HUES64 (cell line): ENCODE data around the gene DISC1.

Source experiments
- H3K27ac ChIP-seq: 2 replicates; pipeline ENCODE4 v1.7.0; 2013; ENCODE audit warnings: low read depth, low read length, inconsistent platforms
- H3K27me3 ChIP-seq: 2 replicates; pipeline ENCODE4 v1.6.1; 2013; ENCODE audit warnings: mild to moderate bottlenecking, low read length; ENCODE audit not compliant: insufficient read depth
- H3K36me3 ChIP-seq: 2 replicates; pipeline ENCODE4 v1.6.1; 2013; ENCODE audit warnings: mild to moderate bottlenecking, low read length; ENCODE audit not compliant: insufficient read depth
- H3K4me1 ChIP-seq: 2 replicates; pipeline ENCODE4 v1.6.1; 2013; ENCODE audit warnings: mild to moderate bottlenecking, low read length, moderate library complexity; ENCODE audit not compliant: insufficient read depth
- H3K4me3 ChIP-seq: 2 replicates; pipeline ENCODE4 v1.5.1; 2013; ENCODE audit warnings: mild to moderate bottlenecking, low read length, moderate library complexity
- H3K9ac ChIP-seq: 2 replicates; pipeline ENCODE4 v1.6.1; 2013; ENCODE audit warnings: mild to moderate bottlenecking, low read depth, low read length
- H3K9me3 ChIP-seq: 2 replicates; pipeline ENCODE4 v1.6.1; 2013; ENCODE audit warnings: low read depth, low read length; ENCODE audit not compliant: insufficient read depth
- WGBS: fragments of 150-250, 120-280 bp; methylation state at CpG from one replicate; pipeline ENCODE4 v1.1.7; 2013; ENCODE audit warnings: missing lambda C conversion rate; 5-methylcytosine and 5-hydroxymethylcytosine counted together

DISC1 gene

GRCh38 chr1:231594123-231594522 is 32.5 kb upstream of the DISC1 start:
- H3K9ac ChIP-seq, result no peak overlapping the region
- H3K4me3 ChIP-seq, result no peak overlapping the region
- peaks cover 9% of the 10 kb centered on the region for H3K4me1 ChIP-seq
- H3K27me3 ChIP-seq, result no peaks in the 10 kb centered on the region
- 94% methylated on average over 2 of the region's 2 CpGs for WGBS
- H3K27ac ChIP-seq, result no peak overlapping the region
- H3K36me3 ChIP-seq, result no peaks in the 10 kb centered on the region
- no peaks in the 10 kb centered on the region for H3K9me3 ChIP-seq

DNA sequence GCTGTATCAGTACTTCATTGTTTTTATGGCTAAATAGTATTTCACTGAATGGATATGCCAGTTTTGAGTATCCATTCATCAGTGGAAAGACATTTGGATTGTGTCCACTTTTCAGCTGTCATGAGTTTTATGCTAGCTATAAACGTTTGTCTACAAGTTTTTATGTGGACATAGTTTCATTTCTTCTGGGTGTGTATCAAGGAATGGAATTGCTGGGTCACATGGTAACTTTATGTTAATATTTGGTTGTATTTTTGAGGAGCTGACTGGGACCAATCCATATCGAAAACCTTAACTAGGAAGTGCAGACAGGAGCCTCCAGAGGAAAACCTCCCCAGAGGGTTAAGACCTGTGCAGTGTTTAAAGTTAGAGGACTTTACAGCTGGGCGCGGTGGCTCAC is 31.8 kb upstream of the DISC1 start:
- no peaks in the 10 kb centered on the region for H3K27me3 ChIP-seq
- no peaks in the 10 kb centered on the region for H3K36me3 ChIP-seq
- H3K4me1 ChIP-seq, result peaks cover 12% of the 10 kb centered on the region
- H3K9me3 ChIP-seq, result no peaks in the 10 kb centered on the region
- H3K9ac ChIP-seq, result no peak overlapping the region
- no peak overlapping the region for H3K4me3 ChIP-seq
- 92% methylated on average over 4 of the region's 4 CpGs for WGBS
- H3K27ac ChIP-seq, result no peak overlapping the region

DNA sequence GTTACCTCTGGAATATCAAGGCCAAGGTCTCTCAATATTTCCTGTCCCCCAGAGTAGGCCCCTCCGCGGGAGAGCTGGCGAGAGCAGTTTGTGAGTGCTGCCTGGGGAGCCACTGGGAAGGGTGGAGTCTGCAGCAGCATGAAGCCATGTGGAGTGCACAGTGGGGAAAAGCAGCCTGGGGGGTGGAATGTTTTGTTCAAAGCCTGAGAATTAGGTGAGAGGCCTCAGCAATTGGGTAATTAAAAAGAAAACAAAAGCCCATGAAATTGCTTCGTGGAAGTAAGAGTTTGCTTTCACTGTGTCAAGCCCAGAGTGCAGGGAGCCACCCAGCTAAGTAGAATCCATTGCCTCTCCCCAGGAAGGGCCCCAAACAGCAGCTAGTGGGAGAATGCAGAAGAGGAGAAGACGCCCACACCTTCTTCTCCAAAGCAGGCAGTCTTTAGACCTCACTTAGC is 30.2 kb upstream of the DISC1 start:
- Histone ChIP-seq H3K27me3 (no peaks in the 10 kb centered on the region), H3K4me1 (peaks cover 16% of the 10 kb centered on the region), H3K36me3 (no peaks in the 10 kb centered on the region), H3K27ac (no peak overlapping the region), H3K9ac (no peak overlapping the region; the same call in 1 of the 2 replicates), H3K4me3 (no peak overlapping the region), H3K9me3 (no peaks in the 10 kb centered on the region)
- WGBS, result 31% methylated on average over 5 of the region's 5 CpGs

DNA sequence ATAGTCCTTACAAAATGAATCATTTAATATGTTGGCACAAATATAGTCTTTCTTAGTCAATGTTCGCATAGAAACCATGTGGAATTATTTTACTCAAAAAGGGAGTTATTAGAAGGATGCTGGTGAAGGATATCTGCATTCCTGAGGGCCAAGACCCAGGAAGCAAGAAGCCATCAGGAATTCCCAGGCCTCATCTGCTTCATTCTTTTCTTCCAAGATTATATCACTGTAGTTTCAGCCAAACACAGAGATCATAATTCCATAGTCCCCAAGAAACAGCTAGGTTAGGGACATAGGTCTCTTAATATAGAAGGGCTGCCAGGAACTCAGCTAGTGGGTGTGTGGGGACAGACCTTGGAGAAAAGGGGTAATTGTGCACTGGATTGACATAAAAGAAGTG is 28.6 kb upstream of the DISC1 start:
- Histone ChIP-seq H3K4me1 (peaks cover 16% of the 10 kb centered on the region), H3K4me3 (no peak overlapping the region), H3K36me3 (no peaks in the 10 kb centered on the region), H3K9me3 (no peaks in the 10 kb centered on the region), H3K27ac (no peak overlapping the region), H3K9ac (no peak overlapping the region), H3K27me3 (no peaks in the 10 kb centered on the region)
- WGBS, result 89% methylated on average over 1 of the region's 1 CpG

- Histone ChIP-seq H3K27me3 (no peaks in the 10 kb centered on the region), H3K9ac (no peak overlapping the region), H3K4me3 (no peak overlapping the region), H3K36me3 (no peaks in the 10 kb centered on the region), H3K4me1 (peaks cover 16% of the 10 kb centered on the region), H3K27ac (no peak overlapping the region), H3K9me3 (no peaks in the 10 kb centered on the region)
- WGBS, result 88% methylated on average over 6 of the region's 7 CpGs
These were observed 26.1 kb upstream of the DISC1 start for GRCh38 chr1:231600458-231600976.

GRCh38 chr1:231601824-231602672 is 24.5 kb upstream of the DISC1 start:
- no peaks in the 10 kb centered on the region for H3K36me3 ChIP-seq
- H3K9me3 ChIP-seq, result no peaks in the 10 kb centered on the region
- H3K27ac ChIP-seq, result no peak overlapping the region
- H3K4me3 ChIP-seq, result no peak overlapping the region
- H3K27me3 ChIP-seq, result no peaks in the 10 kb centered on the region
- 0 out of 2 replicates have a peak, but pooled peaks cover 6% of the 10 kb centered on the region for H3K4me1 ChIP-seq
- no peak overlapping the region for H3K9ac ChIP-seq
- WGBS, result 98% methylated on average over 5 of the region's 5 CpGs

- whole genome bisulfite sequencing, result 93% methylated on average over 4 of the region's 4 CpGs
These were observed 24.0 kb upstream of the DISC1 start for GRCh38 chr1:231602673-231602984.

GRCh38 chr1:231603598-231604275 is 22.9 kb upstream of the DISC1 start:
- H3K27ac ChIP-seq, result no peak overlapping the region
- 0 out of 2 replicates have a peak, but pooled peaks cover 6% of the 10 kb centered on the region for H3K4me1 ChIP-seq
- no peak overlapping the region for H3K9ac ChIP-seq
- H3K36me3 ChIP-seq, result no peaks in the 10 kb centered on the region
- H3K9me3 ChIP-seq, result no peaks in the 10 kb centered on the region
- peak overlapping the region; percentile 19; the same call in 1 of the 2 replicates for H3K4me3 ChIP-seq
- WGBS, result 40% methylated on average over 8 of the region's 8 CpGs
- H3K27me3 ChIP-seq, result no peaks in the 10 kb centered on the region

More at GRCh38 chr1:231602673-231602984, 24.0 kb upstream of the DISC1 start:
- Histone ChIP-seq H3K4me3 (no peak overlapping the region), H3K36me3 (no peaks in the 10 kb centered on the region), H3K9ac (no peak overlapping the region), H3K27ac (no peak overlapping the region), H3K27me3 (no peaks in the 10 kb centered on the region), H3K9me3 (no peaks in the 10 kb centered on the region), H3K4me1 (0 out of 2 replicates have a peak, but pooled peaks cover 6% of the 10 kb centered on the region)

- Histone ChIP-seq H3K9ac (no peak overlapping the region), H3K4me3 (no peak overlapping the region)
These were observed 22.3 kb upstream of the DISC1 start for GRCh38 chr1:231604276-231604621.

DNA sequence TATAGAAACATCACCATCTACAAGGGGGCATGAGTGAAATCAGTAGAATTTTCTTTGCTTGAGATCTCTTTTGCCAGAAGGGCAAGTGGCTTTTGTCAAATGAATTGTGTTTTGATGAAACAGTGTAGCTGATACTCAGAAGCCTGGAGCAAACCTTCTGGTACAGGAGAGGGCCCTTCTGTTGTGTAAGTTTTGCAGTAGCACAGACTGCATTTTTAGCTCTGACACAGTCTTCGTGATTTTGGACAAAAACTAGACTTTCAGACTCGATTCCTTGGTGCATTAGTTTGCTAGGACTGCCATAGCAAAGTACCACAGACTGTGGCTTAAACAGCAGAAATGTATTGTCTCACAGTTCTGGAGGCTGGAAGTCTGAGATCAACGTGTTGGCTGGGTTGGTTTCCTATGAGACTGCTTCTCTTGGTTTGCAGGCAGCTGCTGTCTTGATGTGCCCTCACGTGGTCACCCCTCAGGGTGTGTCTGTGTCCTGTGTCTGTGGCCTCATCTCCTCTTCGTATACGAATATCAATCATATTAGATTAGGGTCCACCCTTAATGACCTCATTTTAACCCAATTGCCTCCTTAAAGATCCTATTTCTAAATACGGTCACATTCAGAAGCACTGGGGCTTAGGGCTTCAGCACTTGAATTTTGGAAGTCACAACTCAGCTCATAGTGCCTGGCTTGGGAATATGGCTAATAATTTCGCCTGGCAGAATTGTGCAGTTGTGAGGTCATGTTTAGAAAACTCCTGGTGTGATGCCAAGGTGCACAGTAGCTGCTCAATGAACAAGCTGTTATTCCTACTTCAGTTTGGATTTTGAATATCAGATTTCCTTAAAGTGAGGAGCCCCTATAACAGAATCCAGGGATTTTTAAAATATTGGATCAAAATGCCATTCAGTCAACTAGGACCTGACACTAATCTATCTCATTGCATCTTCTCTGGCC is 21.2 kb upstream of the DISC1 start:
- Histone ChIP-seq H3K9ac (no peak overlapping the region), H3K27me3 (peaks cover under 1% of the 10 kb centered on the region; the same call in 1 of the 2 replicates), H3K36me3 (no peaks in the 10 kb centered on the region), H3K4me3 (no peak overlapping the region), H3K4me1 (no peaks in the 10 kb centered on the region), H3K27ac (no peak overlapping the region), H3K9me3 (no peaks in the 10 kb centered on the region)
- WGBS, result 73% methylated on average over 8 of the region's 8 CpGs

More at GRCh38 chr1:231604276-231604621, 22.3 kb upstream of the DISC1 start:
- no peaks in the 10 kb centered on the region for H3K36me3 ChIP-seq
- no peaks in the 10 kb centered on the region for H3K27me3 ChIP-seq
- H3K4me1 ChIP-seq, result 0 out of 2 replicates have a peak, but pooled peaks cover 6% of the 10 kb centered on the region
- H3K27ac ChIP-seq, result no peak overlapping the region
- H3K9me3 ChIP-seq, result no peaks in the 10 kb centered on the region
- 72% methylated on average over 2 of the region's 2 CpGs for WGBS
